NK-92 (cell line): ENCODE results near the gene CTDSPL.

ENCODE experiments used
- DNase-seq: peaks from one replicate; lab custom pipeline; 2025; ENCODE audit not compliant: unreplicated experiment; lab: John Stamatoyannopoulos, UW

The CTDSPL gene

DNA sequence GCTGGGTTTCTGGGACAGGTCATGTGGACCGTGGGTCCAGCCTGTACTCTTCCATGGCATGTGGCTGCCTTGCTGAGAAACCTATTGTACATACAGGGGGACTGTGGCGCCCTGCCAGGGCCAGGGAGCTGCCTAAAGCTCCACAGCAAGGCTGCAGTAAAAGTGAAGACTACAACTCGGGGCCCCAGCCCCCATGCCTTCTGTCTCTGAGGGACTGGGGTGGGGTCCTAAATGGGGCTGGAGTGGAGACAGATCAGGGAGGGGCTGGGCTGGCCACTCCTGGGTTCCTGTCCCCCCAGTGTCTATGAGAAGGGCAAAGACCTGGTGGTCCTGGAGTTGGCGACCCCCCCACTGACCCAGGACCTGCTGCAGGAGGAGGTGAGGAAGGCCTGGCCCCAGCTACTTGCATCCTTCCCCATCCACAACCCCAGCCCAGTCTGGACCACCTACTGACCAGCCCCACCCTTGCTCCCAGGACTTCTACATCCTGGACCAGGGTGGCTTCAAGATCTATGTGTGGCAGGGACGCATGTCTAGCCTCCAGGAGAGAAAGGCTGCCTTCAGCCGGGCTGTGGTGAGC is 136.2 kb downstream of the CTDSPL start:
- no peak for DNase-seq

DNA sequence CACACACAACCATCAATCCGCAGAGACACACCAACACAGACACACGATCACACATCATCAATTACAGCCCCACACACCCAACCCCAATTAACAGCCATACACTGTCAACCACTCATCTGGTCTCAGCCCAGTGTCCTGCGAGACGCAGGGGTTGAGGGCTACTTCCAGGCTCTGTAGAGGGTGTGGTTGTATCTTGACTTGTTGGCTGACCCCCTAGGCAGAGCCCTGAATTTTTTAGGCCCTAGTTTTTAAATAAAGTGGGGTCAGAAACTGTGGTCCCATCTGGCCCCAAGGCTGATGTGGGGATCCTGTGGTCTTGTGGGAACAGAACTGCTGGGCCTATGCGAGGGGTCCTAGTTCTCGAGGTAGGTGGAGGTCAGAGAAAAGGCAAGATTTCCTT is 138.2 kb downstream of the CTDSPL start:
- no peak for DNase-seq

DNA sequence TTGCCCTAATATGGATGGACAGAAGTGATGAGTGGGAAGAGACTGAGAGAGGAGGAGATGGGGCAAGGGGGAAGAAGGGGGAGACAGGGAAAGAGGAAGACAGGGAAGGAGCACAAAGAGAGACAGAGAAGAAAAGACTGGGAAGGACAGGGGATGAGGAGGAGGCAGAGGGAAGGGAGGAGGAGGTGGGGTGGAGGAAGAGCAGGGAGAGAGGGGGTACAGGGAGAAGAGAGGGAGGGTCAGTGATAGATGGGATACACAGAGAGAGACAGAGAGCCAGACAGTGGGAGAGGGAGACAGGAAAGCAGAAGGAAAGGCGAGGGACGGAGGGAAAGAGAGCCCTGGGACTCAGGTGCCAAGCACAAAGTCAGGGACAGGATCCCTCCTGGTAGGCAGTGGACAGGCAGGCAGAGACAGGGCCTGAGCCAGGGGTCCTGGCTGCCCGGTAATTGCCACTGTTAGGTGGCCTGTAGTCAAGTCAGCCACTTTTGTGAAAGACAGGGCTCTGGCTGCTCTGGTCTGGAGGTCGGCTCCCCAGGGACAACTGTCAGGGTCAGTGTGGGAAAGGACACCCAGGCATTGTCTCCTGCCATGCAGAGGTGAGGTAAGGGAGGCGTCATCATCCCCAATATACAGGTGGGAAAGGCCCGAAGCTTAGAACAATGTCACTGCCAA is 138.7 kb downstream of the CTDSPL start:
- DNase-seq, result no peak

DNA sequence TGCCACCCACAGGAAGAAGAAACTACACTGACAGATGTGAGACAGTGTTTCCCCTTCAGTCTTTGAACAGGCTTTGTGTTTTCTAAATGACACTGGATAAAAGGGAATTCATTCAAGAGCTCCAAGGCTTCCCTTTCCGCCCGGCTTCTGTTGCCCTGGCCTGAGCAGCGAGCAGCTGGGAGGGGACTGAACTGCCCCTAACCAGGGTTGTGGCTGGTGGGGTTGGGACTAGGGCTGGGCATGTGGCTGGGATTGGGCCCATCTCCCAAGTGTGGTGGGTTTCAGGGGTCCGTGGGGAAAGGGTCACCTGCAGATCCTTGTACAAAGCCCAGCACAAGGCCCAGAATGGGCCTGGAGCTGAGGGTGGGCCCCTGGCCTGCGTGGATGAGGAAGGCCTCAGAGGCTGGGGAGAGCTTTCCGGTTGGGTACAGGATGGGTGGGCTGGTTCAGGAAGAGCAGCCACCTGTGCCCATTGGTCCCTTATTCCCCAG is 139.3 kb downstream of the CTDSPL start:
- no peak for DNase-seq

DNA sequence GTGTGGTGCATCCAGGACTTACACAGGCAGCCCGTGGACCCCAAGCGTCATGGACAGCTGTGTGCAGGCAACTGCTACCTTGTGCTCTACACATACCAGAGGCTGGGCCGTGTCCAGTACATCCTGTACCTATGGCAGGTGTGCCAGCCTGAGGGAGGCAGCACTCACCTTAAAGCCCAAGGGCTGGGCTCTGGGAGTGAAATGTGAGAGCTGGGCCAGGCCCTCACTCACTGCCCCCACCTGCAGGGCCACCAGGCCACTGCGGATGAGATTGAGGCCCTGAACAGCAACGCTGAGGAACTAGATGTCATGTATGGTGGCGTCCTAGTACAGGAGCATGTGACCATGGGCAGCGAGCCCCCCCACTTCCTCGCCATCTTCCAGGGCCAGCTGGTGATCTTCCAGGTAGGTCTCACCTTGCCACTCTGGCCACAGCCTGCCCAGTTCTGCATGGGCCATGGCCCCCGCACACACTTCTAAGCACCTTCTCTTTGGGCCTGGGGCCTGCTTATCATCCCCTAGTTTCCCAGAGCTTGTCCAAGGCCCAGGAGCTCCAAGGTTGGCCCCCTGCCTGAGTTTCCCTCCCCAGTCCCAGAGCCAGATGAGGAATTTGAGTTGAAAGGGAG is 139.9 kb downstream of the CTDSPL start:
- DNase-seq, result no peak

DNA sequence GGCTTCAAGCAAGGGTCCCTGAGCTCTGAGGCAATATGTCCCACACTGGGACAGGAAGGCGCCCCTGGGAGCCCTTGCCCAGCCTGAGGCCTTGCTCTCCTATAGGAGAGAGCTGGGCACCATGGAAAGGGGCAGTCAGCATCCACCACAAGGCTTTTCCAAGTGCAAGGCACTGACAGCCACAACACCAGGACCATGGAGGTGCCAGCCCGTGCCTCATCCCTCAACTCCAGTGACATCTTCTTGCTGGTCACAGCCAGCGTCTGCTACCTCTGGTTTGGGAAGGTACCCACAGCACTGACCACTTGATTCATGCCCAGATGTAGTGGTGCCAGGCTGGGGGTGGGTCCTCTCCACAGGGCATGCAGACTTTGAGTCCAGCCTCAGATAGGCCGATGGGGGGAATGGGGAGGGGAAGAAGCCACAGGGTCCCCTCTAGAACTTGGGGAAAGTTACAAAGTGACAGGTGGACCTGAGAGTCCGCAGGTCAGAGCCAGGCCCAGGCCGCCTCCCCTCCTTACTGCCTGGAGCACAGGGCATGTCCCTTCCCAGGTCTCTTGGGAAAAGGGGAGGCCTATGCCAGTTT is 140.7 kb downstream of the CTDSPL start:
- no peak for DNase-seq

DNA sequence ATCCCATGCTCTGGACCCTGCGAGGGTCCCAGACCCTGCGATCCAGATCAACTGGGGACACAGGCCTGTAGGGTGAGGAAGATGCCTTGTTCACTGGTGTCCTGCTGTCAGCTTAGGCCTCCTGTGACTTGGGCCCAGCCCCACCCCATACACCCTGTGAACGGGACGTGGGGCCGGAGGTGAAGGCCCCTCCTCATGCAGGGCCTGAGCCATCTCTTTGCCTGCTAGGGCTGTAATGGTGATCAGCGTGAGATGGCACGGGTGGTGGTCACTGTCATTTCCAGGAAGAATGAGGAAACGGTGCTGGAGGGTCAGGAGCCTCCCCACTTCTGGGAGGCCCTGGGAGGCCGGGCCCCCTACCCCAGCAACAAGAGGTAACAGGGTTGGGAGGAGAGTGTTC is 141.3 kb downstream of the CTDSPL start:
- no peak for DNase-seq

DNA sequence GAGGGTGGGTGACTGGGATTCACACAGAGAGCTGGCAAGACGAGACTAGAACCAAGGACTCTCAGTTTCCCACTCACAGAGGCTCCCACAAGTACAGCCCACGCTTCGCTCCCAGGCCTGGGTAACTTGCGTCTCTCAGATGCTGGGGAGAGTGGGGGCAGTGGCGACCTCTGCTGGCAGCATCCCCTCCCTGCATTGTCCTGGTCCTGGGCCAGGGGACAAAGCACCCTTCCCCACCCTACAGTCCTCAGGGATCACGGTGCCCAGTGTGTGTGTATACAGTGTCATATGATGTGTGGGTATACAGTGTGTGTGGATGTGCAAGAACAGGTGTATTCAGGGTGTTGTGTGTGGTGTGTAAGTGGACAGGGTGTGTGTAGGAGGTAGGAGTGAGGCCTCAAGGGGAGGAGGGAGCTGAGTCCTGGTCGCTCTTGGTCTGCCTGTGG is 141.7 kb downstream of the CTDSPL start:
- DNase-seq, result no peak

DNA sequence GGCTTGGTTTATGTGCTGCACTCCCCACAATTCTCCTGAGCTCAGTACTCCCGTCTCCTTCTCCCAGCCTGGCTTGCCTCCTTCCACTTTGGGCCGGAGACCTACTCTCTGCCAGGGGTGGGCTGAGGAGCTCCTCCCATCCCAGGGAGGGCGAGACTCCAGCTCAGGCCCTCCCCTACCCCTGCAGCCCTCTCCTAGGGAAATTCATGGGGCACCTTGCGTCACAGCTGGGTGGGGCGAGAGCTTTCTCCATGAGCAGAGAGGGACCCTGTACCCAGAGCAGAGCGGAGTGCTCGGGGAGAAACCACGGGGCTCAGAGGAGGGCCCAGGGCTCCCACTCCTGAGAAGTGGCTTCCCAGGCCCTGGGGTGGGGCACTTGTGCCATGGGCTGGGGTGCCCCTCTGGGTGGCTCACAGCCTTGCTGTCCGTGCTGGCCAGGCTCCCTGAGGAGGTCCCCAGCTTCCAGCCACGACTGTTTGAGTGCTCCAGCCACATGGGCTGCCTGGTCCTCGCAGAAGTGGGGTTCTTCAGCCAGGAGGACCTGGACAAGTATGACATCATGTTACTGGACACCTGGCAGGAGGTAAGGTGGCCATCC is 142.2 kb downstream of the CTDSPL start:
- no peak for DNase-seq

DNA sequence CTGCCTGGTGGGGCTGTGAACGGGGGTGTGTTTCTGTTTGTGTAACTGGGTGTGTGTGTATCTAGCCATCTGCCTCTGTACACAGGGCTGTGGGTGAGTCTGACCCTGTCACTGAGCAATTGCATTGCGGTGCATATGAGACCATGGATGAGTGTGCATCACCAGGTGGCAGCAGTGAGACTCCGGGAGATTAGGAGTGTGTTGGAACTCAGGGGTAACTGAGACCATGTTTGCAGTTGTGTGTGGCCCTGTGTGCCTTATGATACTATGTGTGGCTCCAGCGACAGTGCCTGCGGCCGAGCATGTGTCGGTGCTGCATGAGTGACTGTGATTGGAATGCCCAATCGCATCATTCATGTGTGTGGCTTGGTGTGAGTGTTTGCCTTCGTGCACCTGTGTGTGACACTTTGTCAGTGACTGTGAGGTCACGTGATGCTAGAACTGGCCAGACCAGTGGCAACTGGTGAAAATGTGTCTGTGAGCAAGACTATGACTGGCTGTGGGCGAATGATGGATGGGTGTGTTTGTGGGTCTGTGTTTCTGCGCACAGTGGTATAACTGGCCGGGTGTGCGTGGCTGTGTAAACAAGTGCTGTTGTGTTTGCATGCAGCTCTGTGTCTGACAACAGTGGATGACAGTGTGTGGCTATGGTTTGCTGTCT is 142.9 kb downstream of the CTDSPL start:
- no peak for DNase-seq

DNA sequence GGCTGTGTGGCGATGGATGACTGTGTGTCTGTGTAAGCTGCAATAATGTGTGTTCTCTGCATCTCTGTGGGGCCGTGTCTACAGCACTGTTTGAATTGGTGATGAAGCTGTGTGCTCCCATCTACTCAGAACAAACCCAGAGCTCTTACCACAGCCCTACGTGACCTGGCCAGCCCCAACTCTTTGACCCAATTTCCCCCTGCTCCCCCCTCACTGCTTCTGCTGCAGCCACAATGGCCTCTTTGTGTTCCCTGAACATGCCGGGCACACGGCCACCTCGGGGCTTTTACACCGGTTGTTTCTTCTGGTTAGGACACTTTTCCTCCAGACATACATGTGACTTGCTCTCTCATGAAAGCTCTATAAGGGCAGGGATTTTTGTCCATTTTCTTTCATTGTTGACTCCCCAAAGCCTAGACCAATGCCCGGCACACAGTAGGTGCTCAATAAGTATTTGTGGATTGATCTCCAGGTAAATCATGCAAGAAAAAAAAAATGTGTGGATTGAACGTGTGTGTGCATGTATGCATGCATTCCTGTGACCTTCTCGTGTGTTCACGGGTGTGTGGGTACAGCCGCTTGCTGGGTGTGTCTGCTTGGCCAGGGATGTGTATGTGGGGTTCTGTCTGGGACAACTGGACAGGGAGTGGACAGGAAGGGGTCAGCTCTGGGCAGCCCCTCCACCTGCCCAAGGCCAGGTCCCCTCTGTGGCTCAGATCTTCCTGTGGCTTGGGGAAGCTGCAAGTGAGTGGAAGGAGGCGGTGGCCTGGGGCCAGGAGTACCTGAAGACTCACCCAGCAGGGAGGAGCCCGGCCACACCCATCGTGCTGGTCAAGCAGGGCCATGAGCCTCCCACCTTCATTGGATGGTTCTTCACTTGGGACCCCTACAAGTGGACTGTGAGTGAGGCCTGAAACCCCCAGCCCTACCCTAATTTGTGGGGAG is 143.7 kb downstream of the CTDSPL start:
- no peak for DNase-seq

DNA sequence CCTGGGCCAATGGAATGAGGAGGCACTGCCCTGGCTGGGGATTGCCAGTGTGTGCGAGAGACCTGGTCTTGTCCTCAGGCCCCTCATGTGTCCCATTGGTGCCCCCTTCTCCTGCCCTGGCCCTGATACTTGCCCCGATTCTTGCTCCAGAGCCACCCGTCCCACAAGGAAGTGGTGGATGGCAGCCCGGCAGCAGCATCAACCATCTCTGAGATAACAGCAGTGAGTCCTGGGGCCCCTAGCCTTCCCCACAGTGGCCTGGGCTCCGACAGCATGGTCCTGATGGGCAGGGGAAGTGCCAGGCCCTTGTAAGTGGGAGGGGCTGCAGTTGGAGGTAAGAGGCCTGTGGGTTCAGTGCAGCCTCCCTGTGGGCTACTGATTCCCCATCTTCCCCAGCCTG is 144.4 kb downstream of the CTDSPL start:
- no peak for DNase-seq

DNA sequence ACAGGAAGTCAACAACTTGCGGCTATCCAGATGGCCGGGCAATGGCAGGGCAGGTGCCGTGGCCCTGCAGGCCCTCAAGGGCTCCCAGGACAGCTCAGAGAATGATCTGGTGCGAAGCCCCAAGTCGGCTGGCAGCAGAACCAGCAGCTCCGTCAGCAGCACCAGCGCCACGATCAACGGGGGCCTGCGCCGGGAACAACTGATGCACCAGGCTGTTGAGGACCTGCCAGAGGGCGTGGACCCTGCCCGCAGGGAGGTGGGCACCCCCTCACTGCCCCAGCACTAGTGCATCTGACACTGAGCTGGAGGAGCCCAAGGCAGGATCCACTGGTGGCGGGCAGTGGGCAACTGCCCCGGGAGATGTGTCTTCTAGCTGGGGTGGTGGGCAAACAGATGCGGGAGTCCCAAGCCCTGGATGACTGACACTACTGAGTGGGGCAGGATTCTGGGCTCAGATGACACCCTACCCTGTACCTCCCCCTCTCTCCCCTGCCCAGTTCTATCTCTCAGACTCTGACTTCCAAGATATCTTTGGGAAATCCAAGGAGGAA is 144.8 kb downstream of the CTDSPL start:
- no peak for DNase-seq

DNA sequence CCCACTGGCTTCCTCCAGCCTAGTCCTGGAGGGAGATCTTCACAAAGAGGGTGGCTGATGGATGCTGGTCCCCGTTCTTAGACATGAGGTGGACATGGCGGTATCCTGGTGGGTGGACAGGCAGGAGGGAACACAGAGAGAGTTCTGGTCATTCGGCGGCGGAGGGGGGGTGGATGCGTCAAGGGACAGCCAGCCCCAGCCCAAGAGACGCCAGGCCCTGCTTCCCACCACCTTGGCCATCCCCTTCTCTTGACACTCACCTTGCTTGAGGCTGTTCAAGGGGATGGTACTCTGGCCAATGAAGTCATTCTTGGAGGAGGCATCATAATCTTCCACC is 146.0 kb downstream of the CTDSPL start:
- no peak for DNase-seq

DNA sequence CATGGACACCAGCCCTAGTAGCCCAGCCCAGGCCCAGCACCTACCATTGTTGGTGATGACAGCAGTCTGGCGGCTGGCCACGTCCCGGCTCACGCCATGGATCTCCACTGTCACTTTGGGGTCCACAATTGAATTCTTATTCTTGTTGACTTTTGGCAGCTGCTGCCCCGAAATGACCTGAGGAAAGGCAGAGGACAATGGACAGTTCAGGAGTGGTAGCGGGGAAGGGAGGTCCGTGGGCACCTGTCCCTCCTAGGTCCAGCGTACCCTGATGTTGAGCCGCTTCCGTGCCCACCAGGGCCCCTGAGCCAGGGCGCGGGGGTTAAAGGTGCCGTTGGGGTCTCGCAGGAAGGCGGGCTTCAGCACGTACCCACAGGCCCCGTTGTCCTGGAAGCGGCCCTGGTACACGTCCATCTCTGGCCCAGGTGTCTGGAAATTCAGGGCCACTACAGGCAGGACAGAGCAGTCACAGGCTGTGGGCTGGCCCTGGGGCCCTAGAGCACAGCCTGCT is 146.6 kb downstream of the CTDSPL start:
- DNase-seq, result no peak

DNA sequence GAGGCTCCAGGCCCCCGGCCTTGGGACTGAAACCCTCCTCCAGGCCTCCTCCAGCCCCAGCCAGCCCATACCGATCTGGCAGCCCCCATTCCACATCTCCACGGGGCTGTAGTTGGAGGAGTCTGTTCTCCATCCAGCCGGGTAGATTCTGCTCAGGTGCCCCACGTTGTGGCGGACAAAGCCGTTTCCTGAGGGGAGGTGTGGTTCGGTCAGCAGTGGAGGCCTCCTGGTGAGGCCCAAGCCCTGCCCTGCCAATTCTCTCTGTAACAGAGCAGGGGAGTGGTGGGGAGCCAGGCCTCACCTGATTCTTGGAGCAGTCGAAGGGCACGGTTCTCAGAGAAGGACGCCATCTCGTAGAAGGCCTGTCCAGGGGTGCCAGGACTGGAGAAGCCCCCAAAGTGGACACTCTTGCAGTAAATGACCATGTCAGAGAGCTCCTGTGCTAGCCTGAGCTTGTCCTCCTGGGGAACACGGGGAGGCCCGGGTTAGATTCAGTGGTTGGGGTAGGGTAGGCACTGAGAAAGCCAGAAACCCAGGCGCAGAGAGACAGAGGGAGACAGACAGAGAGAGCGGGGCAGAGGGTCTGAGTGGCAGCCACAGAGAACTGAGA is 147.4 kb downstream of the CTDSPL start:
- DNase-seq, result no peak

DNA sequence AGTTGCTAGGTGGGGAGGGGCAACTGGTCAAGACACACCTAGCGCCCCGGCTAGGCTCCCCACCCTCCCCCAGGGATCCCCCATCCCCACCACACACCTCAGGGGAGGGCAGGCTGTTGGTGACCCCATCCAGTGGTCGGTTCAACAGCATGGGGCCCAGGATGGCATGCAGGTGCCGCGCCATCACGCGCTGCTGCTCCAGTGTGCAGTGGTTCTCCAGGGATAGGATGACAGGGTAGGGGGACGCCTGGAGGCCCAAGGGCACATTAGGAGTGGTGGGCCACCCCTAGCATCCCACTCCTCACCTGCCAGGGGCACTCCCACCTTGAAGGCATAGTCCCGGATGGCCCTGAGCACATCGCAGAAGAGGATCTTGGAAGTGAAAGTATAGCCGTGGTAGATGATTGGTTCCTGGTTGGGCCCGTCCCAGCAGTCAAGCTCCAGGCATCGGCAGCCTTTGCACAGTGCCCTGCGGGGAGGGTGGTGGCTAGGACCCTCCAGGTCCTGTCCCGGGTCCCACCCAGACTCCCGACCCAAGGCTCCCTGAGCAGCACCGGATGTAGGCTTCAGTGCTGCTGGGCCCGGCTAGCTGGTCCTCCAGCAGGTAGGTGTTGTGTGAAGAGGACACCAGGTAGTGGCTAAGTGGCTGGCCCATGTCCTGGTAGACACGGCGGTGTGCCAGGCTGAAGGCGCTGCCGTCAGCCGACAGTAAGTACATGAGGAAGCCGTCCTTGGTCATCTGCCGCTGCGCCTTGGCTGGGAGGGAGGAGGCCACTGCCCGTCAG is 148.3 kb downstream of the CTDSPL start:
- no peak for DNase-seq

DNA sequence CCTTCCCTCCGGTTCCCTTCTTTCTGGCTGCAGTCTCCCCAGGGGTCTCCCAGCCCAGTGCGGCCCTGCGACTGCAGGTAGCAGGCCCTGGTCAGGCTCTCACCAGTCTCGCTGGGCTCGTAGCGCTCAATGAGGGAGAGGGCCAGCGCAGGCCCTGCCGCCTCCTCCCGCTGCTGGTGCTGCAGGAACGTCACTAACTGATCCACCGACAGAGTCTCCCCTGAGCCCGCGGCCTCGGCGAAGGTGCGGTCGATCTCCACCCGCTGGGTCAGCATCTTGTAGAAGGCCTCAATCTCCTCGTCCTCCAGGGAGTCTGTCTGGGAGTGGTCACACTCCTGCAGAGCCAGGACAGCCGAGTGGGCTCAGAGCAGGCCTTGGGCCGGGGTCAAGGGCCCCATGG is 149.4 kb downstream of the CTDSPL start:
- DNase-seq, result no peak
